GM13976 (cell line): Measurements from ENCODE around the gene MTHFR.

Experiments
- DNase-seq: peaks from one replicate; pipeline ENCODE4 v3.0.0; 2012; ENCODE audit warnings: low spot score
- in situ Hi-C: fragments of 300-500 bp; cut with MboI; formaldehyde crosslinking; loops from one replicate; pipeline ENCODE4 v1.12.0; 2022; ENCODE audit warnings: low sequenced_read_pairs, mixed read lengths, inconsistent platforms; ENCODE audit not compliant: unreplicated experiment
- TF ChIP-seq, protein P1 (sequence below): IDR thresholded peaks from 2 replicates; pipeline ENCODE4 v1.5.1; 2012; ENCODE audit warnings: borderline replicate concordance, mild to moderate bottlenecking; ENCODE audit not compliant: insufficient read depth; ENCODE audit errors: extremely low read depth, missing control alignments, control extremely low read depth

The MTHFR gene

GRCh38 chr1:11802973-11803885 is 2.5 kb downstream of the MTHFR start:
- peak; percentile 85 for DNase-seq
- TF ChIP-seq, protein P1, sequence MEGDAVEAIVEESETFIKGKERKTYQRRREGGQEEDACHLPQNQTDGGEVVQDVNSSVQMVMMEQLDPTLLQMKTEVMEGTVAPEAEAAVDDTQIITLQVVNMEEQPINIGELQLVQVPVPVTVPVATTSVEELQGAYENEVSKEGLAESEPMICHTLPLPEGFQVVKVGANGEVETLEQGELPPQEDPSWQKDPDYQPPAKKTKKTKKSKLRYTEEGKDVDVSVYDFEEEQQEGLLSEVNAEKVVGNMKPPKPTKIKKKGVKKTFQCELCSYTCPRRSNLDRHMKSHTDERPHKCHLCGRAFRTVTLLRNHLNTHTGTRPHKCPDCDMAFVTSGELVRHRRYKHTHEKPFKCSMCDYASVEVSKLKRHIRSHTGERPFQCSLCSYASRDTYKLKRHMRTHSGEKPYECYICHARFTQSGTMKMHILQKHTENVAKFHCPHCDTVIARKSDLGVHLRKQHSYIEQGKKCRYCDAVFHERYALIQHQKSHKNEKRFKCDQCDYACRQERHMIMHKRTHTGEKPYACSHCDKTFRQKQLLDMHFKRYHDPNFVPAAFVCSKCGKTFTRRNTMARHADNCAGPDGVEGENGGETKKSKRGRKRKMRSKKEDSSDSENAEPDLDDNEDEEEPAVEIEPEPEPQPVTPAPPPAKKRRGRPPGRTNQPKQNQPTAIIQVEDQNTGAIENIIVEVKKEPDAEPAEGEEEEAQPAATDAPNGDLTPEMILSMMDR, result no peak
- in situ Hi-C loops, result no loop called here

- in situ Hi-C loops, result no loop called here
- no peak for DNase-seq
- TF ChIP-seq, protein P1, result no peak
Measured at GRCh38 chr1:11802616-11802972, 3.2 kb downstream of the MTHFR start.

DNA sequence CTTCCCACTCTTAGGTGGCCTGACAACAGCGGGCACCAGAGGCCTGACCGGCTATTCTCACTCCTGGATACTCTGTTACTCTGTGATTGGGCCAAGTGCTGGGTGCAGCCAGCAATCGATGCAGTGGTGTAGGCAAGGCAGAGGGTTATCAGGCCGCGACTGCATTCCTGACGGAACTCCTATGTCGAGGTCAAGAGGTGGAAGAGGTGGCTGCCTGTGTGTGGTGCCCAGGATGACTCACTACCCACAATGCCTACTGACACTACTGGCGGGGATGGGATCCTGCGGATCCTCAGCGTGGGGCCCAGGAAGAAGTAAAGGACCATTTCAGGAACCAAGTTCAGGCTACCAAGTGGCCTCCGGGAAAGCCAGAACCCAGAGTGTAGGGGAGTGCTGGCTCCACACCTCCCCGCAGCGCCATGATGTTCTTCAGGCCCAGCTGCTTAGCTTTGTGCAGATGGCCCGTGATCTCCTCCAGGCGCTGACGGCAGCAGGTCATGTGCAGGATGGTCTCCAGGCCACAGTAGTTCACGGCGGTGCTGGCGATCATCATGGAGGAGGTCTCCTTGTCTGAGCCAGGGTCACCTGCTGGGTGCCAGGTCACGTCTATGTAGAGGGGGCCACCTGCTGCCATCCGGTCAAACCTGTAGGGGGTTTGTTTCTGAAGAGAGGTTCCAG is 4.9 kb downstream of the MTHFR start:
- in situ Hi-C loops, result no loop called here
- TF ChIP-seq, protein P1, result no peak
- no peak for DNase-seq

GRCh38 chr1:11800391-11800755 is 5.4 kb downstream of the MTHFR start:
- TF ChIP-seq, protein P1, result no peak
- no peak for DNase-seq
- in situ Hi-C loops, result no loop called here

GRCh38 chr1:11799896-11800295 is 5.9 kb downstream of the MTHFR start:
- TF ChIP-seq, protein P1, result no peak
- DNase-seq, result no peak
- in situ Hi-C loops, result no loop called here

DNA sequence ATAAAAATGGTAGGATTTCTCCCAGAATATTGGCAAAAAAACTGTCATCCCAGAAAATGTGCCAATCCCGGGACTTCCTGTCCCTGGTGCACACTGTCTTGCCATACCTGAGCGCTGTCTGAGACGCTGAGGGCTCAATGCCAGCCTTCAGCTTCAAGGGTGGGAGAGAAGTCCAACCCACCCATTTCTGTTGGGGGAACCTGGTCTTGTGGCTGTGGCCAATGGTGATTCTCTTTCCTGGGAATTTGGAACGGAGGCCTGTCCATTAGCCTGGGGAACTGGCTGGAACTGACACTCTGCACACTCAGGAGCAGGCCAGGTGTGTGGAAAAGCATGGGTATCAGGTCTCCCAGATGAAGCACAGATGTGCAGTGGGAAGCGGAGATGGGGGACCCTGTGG is 6.7 kb downstream of the MTHFR start:
- TF ChIP-seq, protein P1, result no peak

More for the DNA sequence above, 6.7 kb downstream of the MTHFR start:
- in situ Hi-C loops, result no loop called here
- DNase-seq, result no peak
